GM19193 (cell line): Measurements from ENCODE around the gene WDR90.

Source experiments
- POLR2A ChIP-seq: IDR thresholded peaks from 4 replicates; pipeline ENCODE4 v1.6.1; 2011; ENCODE audit not compliant: insufficient read depth, insufficient read length; ENCODE audit errors: extremely low read depth

WDR90 gene

DNA sequence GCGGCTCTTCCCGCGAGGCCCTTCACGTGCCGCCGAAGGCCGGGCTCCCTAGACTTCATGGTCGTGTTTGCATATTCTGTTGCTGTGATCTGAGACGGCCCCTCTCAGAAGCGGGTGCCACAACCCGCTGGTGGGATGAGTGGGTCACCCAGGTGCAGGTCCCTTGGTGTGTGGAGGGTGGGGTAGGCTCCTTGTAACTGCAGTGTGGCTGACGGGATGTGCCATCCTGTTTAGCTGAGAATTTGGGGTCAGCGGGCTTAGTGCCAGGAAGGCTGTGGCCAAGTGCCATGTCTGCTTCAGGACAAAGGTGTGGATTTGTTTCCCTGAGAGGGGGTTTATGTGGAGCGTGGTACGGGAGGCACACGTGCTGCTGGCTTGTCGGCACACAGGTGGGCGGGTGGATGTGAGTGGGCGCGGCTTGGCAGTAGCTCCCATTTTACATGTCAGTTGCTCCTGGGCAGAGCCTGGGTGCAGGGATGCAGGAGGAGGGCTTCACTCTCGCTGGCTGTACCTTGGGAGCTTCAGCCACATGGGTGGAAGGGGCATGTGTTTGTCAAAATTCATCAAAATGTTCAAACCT is 27.5 kb upstream of the WDR90 start:
- no peak for TF ChIP-seq POLR2A

DNA sequence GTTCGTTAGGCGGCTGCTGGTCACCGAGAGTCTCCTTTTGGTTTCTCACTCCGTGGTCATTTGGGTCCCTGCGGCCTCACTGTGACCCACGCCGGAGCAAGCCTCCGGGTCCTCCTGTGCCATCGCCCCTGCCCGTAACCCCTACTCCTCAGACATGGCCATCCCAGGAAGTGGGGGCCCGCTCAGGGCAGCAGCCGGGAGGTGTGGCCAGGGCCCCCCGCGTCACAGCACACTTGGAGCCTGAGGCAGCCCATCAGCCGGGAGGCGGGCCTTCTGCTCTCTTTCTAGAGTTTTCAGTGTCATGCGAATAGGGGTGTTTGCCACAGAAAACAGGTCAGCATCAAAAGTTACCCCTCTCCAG is 26.3 kb upstream of the WDR90 start:
- TF ChIP-seq POLR2A: no peak

DNA sequence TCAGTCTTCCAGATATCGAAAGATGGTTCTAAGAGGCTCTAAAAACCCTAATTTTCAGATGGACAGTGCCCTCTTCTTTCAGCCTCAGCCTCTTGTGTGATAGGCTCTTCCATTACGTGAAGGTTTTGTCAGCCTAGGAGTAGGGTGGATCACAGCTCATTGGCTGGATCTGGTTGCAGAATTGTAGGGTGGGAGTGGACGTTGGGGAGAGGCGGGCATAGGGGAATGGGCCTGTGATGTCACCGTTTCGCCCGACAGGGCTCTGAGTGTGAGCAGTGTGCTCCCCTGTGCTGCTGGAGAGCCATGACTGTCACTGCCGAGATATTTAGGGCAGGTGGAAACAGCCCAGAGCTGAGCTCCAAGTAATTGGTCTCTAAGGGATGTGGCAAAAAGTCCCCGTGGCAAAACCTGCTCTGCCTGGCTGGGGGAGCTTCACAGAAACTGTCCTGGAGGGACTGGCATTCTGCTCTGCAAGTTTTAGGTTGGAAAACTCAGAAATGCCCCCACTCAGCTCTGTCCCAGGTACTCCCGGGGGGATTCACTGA is 24.6 kb upstream of the WDR90 start:
- TF ChIP-seq POLR2A: no peak

DNA sequence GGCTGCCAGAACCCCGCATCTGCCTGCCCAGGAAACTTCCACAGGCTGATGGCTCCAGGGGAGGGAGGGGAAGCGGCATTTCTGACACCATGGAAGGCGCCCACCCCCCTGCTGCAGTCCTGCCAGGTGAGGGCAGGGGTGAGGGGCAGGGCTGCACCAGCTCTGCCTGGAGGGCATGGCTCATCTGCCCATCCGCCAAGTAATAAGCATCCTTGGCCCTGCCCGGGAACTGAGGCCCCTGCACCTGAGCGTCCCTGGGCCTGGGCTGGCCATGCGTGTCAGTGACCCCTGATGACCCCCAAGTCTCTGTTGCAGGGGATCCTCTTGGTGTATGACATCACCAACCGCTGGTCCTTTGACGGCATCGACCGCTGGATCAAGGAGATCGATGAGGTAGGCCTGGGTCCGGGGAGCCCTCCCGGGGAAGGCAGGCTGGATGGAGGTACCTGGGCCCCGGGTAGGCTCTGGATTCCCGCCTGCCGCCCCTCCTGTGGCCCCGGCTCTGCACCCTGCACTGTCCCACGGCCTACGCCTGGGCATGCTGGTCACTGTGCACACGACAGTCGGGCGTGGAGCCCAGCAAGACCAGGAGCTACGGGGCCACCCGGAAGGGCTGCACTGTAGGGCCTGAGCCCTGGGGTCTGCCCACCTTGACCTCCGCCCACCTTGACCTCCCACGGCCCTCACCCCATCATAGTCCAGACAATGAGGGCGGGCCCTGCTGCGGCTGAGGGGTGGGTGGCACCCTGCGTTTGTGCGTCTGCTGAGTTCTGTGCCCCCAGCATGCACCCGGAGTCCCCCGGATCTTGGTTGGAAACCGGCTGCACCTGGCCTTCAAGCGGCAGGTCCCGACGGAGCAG is 23.8 kb upstream of the WDR90 start:
- TF ChIP-seq POLR2A: no peak

DNA sequence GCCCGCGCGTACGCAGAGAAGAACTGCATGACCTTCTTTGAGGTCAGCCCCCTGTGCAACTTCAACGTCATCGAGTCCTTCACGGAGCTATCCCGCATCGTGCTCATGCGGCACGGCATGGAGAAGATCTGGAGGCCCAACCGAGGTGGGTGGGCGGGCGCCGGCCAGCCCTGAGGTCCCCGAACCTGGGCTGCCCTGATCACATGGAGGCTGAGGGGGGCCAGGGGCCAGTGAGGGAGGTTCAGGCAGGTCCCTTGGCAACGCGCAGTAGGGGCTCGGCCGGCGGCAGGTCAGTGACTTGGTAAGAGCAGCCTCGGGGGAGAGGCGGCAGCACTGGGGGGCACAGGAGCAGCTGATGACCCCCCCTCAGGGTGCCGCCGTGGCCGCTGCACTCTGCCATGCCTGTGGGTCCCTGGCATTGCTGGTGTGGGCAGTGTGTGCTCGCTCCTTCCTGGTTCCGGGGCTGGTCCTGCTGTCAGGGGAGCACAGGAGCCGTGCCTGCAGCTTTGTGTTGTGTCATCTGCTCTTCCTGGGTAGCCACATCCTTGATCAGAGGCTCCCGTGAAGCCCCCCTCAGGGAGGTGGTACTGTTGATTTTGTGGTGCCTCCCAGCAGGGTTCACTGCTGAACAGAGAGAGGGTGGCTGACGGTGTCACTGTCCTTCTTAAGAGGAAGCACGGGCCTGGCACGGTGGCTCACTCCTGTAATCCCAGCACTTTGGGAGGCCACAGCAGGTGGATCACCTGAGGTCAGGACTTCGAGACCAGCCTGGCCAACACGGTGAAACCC is 23.0 kb upstream of the WDR90 start:
- no peak for TF ChIP-seq POLR2A

DNA sequence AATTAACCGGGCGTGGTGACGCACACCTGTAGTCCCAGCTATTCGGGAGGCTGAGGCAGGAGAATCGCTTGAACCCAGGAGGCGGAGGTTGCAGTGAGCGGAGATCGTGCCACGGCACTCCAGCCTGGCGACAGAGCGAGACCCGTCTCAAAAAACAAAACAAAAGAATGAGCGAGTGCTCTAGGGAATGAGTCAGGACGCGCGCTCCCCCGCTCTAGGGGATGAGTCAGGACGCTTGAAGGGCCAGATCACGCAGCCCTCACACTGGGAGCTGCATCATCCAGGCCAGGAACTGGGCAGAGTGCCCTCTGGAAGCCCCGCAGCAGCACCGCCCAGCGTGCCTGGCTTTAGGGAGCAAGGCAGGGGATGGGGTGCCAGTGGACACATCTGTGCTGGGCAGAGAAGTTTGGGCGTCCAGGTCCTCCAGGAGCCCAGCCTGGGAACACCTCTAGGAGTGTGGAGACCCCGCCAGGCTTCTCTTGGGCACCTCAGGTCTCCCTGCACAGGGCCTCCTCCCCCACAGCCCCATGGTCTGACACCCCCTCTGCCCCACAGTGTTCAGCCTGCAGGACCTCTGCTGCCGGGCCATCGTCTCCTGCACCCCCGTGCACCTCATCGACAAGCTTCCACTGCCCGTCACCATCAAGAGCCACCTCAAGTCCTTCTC is 22.2 kb upstream of the WDR90 start:
- TF ChIP-seq POLR2A: no peak

DNA sequence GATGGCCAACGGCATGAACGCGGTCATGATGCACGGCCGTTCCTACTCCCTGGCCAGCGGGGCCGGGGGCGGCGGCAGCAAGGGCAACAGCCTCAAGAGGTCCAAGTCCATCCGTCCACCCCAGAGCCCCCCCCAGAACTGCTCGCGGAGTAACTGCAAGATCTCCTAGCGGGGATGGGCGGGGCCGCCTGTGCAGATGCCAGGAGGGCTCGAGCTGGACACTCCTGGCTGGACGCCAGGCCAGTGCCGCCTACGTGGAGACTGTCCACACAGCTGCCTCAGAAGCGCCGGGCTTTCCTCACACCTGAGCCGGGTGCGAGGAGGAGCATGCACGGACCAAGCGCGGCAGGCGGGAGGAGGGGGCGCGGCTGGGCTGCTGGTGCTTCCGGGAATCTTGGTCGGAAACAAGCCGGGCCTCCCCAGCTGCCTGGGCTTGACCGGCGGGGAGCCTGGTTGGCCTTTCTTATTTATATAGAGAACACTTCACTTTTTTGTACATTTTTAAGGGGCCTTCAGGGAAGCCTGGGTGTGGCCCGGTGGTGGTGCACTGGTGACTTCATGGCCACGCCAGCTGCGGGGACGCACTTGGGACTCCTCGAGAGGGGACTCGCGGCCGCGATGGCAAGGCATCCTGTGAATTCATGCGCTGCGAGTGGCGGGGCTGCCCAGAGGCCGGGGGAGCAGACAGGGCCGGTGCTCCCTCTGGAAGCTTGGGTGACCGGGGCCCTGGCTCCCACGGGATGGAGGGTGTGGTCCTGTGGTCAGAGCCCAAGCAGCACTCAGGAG is 21.5 kb upstream of the WDR90 start:
- TF ChIP-seq POLR2A: no peak

DNA sequence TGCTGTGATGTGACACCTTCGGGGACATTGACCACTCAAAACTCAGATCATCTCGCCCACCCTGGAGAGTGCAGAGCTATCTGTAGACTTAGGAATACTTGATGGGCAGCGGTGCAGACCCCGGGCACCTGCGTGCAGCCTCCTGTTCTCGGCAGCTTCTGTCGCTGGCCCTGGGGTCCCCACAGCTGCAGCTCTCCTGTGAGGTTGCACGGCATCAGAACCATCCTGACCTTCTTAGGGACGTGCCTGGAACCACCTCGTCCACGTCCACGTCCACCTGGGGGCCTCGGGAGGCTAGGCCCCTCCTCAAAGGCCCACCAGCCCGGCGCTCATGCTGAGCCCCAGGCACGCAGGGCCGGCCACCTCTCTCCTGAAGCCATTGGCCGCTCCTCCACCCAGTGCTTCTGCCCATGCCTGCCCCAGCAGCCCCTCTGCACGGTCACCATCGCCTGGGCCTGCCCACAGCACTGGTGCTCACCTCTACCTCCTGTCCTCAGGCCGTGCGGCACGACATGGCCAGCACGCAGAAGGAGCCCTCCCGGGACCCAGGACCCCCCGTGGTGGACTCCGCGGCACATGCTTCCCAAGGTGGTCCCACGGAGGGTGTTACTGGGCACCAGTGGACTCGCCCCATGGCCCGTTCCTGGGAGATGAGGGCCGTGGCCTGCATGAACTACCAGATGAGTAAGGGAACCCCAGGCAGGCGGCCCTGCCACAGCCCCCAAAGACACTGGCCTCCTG is 20.7 kb upstream of the WDR90 start:
- TF ChIP-seq POLR2A: no peak

DNA sequence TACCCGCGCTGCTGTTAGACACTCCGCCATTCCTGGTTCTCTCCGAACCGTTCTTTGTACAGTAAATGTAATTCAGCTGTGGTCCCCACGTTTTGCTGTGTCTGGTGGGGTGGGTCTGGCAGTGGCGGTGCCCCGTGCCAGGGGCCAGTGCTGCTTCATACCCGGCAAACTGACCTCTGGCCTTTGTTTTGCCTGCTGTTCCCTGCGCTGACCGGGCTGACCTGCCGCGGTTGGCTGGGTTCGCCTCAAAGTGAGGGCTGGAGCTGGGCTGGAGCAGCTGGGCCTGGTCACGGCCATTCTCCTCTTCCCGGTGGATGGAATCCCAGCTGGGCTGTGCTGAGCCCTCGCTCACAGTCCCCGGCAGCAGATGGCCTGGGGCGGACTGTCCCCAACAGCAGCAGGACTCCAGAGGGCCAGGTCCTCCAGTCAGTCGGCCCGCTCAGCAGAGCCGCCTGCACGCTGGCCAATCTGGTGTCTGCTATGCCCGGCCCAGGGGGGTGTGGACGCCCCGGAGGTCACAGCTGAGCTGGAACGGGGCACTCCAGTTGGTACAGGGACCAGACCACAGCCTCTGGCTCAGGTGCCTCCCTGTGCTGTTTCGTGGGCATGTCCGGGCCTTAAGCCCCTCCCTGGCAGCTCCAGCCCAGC is 19.9 kb upstream of the WDR90 start:
- no peak for TF ChIP-seq POLR2A

DNA sequence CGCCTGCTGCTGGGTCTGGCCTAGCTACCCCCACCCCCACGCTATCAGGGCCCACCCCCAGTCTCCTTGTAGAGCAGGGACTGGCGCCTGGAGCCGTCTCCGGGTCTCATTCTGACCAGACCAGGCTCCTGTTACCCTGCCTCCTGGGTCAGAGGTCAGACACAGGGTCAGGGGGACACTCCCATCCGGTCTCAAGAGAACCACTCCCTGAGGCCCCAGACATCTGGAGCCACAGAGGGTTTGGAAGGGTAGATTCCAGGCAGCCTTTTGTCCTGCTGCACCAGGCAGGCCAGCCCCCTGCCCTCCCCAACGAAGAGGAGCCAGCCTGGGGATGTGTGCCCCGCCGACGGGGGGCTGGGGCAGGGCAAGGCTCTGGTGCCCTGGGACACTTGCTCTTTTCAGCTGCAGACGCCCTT is 19.3 kb upstream of the WDR90 start:
- TF ChIP-seq POLR2A: no peak

DNA sequence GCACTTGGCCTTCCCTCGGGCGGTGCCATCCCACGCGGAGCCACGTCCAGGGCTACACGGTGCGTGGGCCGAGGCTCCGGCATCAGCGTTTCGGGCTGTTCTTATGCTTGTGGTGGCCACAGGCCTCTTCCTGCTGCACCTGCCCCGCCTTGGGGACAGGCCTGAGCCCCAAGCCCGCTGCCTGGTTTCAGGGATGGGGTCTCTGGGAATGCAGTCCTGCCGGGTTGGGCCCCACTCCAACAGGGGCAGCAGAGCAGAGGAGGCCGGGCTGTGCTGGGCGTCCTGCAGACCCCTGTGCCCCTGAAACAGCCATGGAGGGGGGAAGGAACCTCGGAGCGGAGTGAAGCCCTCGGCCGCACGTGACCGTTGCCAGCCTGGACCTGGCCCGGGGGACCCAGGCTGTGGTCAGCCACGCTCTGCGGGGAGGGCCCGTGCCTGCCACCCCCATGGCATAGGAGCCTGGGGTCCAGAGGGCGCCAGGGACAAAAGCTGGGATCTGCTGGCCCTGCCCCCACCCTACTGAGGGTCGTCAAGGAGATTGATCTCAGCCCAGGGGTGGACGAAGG is 18.8 kb upstream of the WDR90 start:
- no peak for TF ChIP-seq POLR2A

DNA sequence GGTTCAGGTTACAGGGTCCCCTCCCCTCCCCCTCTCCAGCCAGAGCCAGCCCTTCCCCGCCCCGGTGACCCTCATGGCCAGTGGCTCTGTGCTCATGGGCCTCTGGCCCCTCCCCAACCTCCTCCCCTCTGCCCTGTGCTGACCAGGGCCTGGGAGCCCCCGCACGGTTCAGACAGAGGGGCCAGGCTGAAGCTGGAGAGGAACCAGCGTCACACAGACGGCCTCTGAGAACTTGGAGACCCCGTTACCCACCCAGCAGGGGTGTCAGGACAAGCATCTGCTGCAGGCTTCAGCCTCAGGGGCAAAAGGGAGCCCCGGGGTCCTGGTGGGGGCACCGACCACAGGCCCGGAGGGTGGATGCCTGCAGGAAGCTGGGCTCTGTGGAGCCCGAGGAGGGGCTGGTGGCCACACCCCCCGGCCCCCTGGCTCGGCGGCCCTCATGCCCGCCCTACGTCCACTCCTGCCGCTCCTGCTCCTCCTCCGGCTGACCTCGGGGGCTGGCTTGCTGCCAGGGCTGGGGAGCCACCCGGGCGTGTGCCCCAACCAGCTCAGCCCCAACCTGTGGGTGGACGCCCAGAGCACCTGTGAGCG is 18.3 kb upstream of the WDR90 start, which contains the start of gene WFIKKN1:
TSS of gene WFIKKN1 (plus strand) at position 171 of the 591 bp plus-strand sequence. CDS start at position 440, 269 bp downstream.
- TF ChIP-seq POLR2A: no peak

DNA sequence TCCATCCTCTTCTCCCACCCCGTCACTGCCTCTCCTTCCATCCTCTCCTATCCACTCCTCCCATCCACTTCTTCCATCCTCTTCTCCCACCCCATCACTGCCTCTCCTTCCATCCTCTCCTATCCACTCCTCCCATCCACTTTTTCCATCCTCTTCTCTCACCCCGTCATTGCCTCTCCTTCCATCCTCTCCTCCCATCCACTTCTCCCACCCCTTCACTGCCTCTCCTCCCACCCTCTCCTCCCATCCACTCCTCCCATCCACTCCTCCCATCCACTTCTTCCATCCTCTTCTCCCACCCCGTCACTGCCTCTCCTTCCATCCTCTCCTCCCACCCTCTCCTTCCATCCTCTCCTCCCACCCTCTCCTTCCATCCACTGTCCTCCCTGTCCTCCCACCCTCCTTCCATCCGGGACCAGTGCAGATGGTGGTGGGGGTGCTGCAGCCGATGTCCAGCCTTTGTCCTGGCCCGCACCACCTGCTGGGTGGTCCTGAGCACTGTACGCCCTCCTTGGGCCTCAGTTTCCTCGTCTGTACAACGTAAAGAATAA is 17.3 kb upstream of the WDR90 start:
- TF ChIP-seq POLR2A: no peak
